Activated CD4-positive, CD25-positive, alpha-beta regulatory T cell treated with anti-CD3 and anti-CD28 coated beads, Interleukin-2, amount 50 U/mL, for 24 hours (primary cell): Measurements from ENCODE around the gene SEC62.
"Not testable (repeated sequence)": the region's sequence is repeated elsewhere in the genome, so short reads cannot be mapped to it uniquely, and the experiment has no call there.

Experiments
- ATAC-seq, 2 donors: fragments of 150-1000 bp; cut with Tn5 transposase; one replicate each; pipeline ENCODE4 v1.10.0; 2021; ENCODE audit warnings: mild to moderate bottlenecking in 1 of 2, moderate library complexity in 1 of 2

SEC62 gene

DNA sequence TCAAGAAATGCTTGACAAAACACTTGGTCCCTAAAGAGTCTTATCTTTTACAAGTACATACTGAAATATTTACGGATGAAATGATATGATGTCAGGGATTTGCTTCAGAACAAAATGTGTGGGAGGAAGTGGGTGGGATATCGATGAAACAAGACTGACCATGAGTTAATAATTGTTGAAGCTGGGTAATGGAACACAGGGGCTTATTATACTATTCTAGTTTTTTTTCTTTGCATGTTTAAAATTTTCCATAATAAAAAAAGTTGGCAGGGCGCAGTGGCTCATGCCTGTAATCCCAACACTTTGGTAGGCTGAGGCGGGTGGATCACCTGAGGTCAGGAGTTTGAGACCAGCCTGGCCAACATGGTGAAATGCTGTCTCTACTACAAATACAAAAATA is 52.7 kb downstream of the SEC62 start:
- not testable (repeated sequence) for ATAC-seq

DNA sequence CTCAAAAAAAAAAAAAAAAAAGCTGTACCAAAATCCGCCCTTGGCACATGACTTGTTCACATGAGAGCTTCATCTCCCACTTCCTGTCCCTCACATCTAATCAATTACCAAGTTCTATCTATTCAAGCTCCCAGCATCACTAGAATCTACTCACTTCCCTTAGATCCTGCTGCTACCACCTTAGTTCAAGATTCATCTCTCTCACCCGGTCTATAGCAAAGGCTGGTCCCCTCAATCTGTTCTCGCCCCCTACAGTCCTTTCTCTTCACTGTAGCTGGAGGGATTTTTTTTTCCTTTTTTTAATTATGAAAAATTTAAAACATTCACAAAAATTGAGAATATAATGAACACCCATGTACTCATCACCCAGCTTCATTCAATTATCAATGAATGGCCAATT is 54.5 kb downstream of the SEC62 start:
- ATAC-seq = no peak

DNA sequence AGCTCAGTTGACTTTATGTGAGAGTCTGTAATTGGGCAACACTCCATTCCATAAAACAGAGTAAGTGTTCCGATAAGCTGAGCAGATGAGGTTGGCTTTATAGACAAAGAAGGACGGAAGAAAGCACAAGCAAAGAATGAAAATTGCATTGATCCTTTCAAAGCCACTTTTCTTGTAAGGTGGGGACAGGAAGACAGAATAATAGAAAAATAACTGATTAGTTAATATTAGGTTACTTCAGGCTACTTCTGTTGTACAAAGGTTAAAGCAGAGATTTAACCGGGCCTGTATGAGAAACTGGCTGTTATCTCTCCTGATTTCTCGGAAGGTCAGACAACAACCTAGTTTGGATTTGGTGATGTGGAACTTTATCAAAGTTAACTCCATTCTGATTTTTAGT is 55.7 kb downstream of the SEC62 start:
- ATAC-seq = no peak

DNA sequence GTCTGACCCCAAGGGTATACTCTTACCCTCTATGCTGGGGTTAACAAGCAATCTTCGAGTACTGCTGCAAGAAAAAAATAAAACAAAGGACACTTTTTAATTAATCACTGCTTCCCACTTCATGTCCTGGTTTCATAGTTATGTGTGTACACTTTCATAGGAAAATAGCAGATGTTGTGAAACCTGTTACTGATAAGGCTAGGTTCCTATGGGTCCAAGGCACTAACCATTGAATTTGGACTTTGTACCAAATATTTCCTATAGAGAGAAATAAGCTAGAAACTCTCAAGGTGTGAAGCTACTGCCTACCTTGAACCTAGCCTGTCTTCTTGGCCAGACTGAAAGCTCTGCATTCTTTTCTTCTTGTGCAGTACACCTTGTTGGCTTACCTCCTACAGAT is 56.6 kb downstream of the SEC62 start:
- no peak for ATAC-seq

DNA sequence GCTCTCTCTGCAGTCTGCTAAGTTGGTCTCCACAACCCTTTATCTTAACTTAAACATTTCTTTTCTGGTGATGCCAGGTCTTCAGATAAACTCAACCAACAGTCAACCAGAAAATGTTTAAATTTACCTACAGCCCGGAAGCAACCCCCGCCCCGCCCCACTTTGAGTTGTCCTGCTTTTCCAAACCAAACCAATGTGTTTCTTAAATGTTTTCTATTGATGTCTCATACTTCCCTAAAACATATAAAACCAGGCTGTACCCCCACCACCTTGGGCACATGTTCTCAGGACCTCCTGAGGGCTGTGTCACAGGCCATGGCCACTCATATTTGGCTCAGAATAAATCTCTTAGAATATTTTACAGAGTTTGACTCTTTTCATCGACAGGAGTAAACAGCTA is 58.0 kb downstream of the SEC62 start:
- ATAC-seq = no peak

DNA sequence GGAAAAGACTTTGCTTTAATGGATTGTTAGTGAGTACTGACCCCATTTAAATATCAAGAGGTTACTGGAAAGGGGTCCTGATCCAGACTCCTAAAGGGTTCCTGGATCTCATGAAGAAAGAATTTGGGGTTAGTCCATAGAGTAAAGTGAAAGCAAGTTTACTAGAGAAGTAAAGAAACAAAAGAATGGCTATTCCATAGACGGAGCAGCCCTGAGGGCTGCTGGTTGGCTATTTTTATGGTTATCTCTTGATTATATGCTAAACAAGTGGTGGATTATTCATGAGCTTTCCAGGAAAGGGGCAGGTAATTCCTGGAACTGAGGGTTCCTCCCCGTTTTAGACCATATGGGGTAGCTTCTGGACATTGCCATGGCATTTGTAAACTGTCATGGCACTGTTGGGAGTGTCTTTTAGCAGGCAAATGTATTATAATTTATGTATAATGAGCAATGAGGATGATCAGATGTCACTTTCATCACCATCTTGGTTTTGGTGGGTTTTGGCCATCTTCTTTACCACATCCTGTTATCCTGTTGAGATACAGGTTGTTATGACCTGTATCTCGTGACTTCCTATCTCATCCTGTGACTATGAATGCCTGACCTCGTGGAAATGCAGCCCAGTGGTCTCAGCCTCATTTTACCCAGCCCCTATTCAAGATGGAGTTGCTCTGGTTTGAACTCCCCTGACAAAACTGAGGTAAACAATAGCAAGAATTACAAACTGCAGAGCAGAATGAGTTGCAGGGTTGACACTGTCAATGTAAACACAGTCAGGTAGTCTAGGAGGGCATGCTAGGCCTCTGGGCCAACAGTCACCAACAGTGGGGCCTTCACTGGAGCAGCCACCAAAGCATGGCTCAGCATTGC is 60.9 kb downstream of the SEC62 start:
- no peak for ATAC-seq

DNA sequence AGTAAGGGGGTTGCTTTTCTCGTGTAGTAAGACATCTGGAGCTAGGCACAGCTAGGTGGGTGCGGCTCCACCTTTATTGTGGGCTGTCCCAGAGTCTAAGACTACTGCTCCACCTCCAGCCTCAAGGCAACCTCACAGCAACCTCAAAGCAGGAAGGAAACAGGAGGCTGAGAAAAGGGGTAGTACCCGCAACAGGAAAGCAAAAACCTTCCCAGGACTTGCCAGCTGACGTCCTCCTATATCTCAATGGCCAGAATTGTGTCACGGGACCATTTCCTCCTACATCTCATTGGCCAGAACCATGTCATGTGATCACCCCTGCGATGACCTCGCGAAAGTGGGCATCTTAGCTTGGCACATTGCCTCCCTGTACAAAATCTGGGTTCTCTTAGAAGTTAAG is 66.9 kb downstream of the SEC62 start:
- peak; percentile 5 to 23 for ATAC-seq

DNA sequence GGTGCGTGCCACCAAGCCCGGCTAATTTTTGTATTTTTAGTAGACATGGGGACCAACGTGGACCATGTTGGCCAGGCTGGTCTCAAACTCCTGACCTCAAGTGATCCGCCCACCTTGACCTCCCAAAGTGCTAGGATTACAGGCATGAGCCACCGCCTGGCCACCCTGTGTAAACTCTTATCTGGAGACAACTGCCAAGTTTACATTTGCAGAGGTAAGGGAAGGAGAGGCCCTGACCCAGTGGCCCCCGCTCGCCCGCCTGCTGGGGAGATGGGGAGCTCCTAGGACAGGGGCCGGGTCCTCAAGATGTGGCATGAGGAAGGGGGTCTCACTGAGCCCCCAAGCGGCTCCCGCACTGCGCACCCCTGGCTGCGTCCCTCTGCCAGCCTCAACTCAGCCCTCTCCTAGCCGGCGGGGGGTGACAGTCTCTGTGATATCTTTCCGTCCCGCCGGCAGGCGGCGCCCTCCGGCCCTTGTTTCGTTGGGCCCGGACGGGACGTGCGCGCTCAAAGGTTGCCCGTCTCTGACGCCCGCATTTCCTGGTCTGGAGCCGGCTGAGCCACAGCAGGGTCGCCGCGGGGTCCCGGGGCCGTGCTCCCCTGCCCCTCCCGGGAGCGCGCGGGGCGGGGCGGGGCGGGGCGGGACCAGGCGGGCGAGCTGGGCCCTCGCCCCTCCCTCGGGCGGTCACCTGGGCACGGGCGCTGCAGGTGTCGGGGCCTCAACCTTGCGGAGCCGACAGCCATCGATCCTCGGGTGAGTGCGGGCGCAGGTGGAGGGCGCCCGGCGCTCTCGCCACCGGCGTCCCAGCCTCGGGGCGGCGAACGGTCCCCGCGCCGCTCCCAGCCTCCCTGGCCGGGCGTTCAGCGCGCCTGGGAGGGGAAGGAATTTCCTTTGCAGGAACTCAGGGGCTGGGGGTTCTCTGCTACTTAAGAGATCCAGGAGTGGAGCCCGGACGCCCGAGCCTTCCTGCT is 71.1 kb downstream of the SEC62 start, which contains the start of gene GPR160:
Gene GPR160 (plus strand): TSS at position 533 of the 971 bp plus-strand sequence. CDS start 45,978 bp downstream, outside the sequence.
- ATAC-seq = peak; percentile 86 to 90

DNA sequence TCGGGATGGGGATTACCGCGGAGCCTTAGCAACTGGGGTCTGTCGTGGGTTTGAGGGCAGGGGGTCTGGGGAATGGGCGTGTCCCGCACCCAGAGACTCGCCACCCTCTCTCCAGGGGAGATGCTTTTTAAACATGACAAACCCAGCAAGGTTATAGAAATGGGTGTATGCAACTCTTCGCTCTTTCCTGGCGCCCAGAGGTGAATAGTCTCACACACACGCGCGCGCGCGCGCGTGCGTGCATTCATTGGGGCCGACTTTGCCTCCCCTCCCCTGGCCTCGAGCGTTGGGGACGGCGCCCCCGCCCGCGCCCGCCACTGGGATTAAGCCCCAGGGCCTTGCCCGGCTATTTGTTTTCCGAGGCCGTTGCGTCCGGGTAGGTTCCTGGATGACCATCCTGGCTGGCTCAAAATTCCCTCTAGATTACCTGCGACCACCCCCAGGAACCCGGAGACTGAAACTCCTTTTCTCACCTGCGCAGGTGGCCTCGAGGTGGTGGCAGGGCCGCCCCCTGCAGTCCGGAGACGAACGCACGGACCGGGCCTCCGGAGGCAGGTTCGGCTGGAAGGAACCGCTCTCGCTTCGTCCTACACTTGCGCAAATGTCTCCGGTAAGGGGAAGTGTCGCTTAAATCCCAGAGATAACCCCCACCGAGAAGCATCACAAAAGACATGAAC is 72.0 kb downstream of the SEC62 start:
- peak in 1 of 2 donors; percentile 15 for ATAC-seq

DNA sequence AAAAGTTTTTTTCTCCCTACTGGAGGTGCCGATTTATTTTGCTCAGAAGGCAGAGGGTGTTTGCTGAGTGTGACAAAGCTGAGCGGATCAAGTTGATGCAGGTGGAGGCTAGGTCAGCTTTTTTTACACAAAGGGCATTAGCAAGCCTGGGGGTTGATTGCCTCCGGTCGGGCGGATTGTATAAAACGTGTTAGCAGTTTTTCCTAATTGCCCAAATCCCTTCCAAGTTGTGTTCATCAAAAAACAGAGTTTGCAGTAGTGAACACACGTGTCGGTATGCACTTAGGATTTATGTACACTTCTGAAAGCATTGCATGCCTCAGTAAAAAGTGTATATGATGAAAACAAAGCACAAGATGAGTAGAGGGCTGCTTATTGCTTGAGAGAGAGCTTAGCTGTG is 73.8 kb downstream of the SEC62 start:
- ATAC-seq = no peak

DNA sequence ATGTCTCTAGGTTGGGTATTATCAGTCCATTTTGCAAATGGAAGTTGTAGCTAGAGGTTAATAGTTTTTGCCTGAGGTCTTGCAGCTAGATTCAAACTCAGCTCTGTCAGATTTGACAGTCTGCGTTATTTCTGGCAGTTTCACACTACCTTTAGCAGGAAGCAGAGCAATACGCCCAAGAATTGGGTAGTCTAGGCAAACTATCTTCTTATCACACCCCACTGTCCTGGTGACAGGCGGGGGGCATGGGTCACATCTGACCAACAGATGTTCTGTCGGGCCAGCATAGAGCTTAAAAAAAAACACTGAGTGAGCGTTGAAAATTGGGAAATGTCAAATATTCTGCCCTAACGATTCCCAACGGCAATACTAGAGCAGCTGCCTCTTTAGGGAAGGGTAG is 76.9 kb downstream of the SEC62 start:
- no peak for ATAC-seq

DNA sequence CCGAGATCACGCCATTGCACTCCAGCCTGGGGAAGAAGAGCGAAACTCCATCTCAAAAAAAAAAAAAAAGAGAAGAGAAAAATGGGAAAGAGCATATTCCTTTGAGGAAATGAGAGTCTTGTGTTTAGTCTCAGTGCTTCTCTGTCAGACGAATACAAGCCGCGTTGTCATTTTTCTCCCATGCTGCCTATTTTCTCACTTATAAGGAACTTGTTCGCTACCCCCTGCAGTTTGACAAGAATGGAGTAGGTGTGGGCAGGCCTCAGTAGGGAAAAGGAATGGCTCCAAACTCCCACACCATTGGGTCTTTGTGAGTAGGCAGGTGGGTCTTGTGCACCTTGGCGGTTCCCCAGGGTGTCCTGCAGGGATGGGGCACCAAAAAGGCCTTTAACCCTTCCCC is 77.7 kb downstream of the SEC62 start:
- no peak for ATAC-seq

DNA sequence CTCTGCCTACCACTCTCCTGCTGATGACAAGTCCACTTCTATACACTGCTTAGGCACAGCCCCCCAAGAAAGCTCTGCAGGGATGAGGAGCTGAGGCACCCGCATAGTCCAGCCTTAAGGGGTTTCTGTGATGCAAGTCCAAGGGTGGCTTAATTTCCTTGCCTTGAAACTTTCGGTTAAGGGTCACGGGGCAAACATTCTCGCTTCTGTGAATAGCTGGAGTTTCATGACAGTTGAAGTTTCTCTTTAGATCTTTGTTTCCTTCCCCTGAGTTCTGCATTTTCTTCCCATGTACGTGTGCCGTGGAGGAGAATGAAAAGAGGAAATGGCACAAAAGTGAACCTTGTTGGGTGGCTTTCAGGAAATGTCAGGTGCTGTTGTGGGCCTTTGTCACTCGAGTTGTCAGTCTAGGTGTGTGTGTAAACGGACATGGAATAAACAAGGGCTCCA is 78.2 kb downstream of the SEC62 start:
- ATAC-seq = no peak

DNA sequence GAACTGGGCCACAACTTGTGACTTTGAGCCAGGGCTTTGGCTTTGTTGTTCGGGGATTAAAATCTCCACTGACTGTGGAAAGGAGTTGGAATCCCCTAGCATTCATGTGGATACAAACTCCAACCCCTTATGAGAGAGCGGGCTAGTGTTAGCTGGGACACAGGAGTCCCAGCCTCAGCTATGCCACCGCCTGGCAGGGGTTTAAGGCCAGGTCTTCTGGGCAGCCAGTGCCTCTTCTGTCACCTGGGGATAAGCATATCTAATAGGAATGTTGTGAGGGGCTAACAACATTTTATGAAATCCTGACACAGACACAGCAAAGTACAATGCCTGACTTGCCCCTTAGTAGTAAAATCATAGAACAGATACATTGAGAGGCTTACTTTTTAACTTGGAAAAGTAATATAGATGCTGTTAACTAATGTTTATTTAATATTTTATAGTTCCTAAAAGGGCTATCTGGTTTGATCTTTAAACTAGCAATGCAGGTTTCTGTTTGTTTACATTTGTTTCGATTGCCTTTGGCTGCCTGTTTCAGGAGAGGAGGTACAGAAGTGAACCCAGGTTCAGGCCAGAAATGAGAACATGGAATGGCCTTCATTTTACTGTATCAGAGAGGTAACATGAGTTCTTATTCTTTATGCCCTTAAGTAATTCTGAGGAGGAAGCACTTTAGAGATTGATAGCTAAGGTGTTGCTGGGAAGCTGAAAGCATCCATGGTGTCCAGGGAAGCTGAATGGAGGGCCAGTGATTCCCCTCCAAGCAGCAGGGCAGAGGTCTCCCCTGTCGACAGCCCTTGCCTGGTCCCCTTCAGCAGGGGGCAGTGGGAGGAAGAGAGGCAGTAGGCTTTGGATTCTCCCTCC is 79.9 kb downstream of the SEC62 start:
- peak in 1 of 2 donors; percentile 5 for ATAC-seq

DNA sequence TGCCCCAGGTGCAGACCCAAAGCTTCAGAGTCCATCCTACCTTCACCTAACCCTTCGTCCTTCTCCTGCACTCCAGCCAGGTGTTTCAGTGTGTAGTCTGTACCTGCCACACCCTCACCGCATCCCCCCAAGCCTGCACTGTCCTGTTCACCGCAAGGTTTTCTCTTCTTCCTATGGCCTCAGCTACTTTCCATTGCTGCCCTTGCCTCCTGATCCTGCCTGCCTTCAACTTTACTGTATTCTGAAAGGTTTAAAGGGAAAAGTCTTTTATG is 80.5 kb downstream of the SEC62 start:
- no peak for ATAC-seq
